GM21528 (cell line): ENCODE results near the gene C1QTNF9B.
"Not testable (repeated sequence)": the region's sequence is repeated elsewhere in the genome, so short reads cannot be mapped to it uniquely, and the experiment has no call there.

Experiments used
- ATAC-seq: cut with Tn5 transposase; IDR thresholded peaks from one replicate; pipeline ENCODE4 v1.9.1; 2021; ENCODE audit warnings: mild to moderate bottlenecking, moderate library complexity; ENCODE audit not compliant: unreplicated experiment, low FRiP score

C1QTNF9B gene

GRCh38 chr13:23898101-23898500 lies 799 bp upstream of the C1QTNF9B start:
- ATAC-seq: no peak

- ATAC-seq: not testable (repeated sequence)
Observed at GRCh38 chr13:23894746-23895145, 2.6 kb downstream of the C1QTNF9B start.

DNA sequence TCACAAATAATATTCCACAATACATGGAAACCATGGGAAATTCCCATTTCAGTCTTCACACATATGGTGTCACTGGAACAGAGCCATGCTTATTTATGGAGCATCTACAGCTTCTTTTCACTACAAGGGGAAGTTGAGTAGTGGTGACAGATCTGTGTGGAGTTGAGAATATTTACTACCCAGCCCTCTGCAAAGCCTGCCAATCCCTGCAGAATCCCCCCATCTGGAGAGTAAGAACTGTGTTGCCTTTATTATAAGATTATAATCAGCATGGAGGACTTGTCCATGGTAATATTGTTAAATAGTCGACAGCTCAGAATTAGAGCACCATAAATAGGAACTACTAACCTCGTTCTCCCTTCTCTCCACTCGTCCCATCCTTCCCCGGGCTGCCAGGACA lies 3.5 kb downstream of the C1QTNF9B start:
- ATAC-seq: not testable (repeated sequence)

DNA sequence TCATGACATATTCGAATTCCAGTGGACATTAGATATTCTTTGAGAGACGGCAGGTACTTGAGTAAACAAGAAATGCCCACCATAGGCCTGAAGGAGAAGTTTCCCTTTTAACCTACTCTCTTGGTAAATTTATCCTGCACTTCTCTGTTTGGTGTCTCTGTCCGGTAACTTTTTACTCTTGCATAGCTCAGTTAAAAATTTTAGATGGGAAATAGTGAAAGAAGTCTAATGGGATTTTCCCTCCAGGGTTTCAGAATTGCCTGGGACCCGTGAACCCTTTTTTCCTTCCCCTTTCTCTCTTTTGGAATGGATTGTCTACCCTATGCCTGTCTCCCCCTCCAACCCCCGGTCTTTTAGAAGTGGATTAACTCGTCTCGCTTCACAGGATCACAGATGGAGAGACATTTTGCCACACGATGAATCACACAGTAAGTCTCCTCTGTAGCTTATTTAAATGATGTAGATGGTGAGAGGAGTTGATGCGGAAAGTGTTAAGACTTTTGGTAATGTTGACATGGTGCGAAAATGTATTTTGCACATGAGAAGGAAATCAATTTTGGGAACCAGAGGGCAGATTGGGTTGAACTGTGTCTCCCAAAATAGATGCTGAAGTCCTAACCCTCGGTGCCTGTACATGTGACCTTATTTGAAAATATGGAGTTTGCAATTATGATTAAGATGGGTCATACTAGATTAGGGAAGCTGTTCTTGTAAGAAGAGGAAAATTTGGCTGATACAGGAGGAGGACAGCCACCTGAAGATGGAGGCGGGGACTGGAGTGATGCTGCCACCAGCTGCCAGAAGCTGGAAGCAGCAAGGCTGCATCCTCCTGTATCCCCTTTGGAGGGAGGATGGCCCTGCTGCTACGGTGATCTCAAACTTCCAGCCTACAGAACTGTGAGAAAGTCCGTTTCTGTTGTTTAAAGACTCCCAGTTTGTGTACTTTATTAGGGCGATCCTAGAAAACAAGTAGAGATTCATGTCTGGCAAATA lies 7.4 kb downstream of the C1QTNF9B start:
- ATAC-seq: peak; percentile 14

GRCh38 chr13:23888658-23889614 lies 8.4 kb downstream of the C1QTNF9B start, which contains the start of gene MIPEP:
Gene MIPEP, minus strand, starts transcription at chr13:23889400. Its CDS starts 80 bp downstream, at chr13:23889320.
- ATAC-seq: peak; percentile 89

- not testable (repeated sequence) for ATAC-seq
Observed at GRCh38 chr13:23884361-23884760, 12.9 kb downstream of the C1QTNF9B start.

DNA sequence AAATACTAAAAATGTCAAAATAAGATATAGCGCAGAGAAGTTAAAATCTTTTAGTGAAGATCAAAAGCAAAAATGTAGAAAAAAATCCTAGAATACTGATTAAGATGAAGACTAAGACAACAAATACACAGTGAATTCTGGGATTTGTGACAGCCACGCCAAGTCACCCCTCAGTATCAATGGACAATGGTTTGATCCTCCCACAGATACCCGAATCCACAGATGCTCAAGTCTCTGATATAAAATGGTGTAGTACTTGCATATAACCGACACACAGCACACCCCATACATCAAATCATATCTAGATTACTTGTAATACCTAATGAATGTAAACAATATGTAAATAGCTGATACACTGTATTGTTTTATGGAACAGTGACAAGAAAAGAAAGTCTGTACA lies 14.0 kb downstream of the C1QTNF9B start:
- no peak for ATAC-seq

DNA sequence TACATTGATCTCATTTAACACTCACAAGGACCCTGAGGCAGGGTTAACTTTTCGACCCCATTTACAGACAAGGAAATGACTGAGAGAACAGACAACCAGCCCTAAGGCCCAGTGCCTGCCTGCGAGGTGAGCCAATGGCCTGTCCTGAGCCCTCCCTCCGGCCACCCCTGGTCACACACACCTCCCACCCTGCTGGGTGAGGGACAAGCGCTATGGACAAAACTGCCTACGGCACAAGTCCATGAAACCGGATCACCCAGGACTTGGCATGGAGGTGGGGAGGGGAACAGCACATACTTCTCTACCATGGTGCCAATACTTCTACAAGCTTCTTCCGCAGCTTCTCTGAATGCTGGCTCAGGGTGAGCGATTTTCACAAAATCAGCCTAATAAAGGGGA lies 15.9 kb downstream of the C1QTNF9B start:
- not testable (repeated sequence) for ATAC-seq

DNA sequence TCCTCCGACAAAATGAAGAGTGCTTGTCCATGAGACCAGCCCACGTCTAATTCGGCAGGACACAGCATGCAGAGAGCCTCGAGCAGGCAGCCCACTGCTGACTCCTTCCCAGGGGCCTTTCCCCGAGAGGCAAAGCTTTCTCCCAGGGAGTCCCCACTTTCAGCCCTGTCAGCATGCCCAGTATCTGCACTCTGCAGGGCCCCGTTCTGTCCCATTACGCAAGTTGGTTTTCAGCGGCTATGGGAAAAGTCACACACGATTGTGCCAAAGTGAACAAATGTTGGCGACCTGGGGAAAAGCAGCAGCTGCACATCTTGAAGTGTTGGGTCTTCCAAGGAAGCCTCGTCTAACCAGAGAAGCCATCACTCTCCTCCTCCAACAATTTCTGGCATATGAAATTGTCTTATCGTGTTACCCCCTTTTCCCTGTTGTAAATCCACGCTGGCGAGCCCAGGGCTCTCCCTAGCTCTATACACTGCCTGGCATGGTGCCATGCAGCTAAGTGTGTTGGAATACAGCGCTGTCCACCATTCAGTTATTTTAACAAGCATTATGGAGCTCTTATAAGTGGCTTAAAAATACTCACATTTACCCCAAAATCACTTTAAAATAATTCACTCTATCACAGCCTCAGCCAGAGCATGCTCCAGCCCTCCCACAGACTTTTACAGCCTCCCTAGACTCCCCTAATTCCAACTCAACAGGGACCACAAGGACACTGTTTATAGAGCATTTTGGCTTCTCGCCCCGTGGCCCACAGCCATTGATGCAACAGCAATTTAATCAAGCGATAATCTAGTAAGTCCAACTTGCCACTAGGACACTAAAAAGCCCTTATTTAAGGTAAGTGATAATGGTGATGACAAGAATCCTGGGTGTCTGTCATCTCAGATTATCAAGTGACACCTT lies 16.6 kb downstream of the C1QTNF9B start:
- ATAC-seq: not testable (repeated sequence)

DNA sequence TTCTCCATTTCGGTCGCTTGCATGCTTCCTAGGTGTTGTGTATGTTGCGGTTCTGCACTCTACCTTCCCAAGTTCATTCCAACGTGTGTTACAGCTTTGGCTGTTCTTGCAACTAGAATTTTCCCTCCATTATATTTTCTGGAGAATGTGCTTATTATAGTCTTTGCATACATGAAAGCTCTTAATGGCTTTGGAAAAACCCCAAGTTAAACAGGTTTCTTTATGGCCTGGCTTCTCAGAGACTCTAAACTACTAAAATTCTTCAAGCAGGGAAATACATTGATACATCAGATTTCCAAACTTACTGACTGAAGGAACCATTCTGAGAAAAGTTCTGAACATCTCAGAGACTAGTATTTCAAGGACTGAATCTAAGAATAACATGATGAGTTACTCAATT lies 20.0 kb downstream of the C1QTNF9B start:
- no peak for ATAC-seq

DNA sequence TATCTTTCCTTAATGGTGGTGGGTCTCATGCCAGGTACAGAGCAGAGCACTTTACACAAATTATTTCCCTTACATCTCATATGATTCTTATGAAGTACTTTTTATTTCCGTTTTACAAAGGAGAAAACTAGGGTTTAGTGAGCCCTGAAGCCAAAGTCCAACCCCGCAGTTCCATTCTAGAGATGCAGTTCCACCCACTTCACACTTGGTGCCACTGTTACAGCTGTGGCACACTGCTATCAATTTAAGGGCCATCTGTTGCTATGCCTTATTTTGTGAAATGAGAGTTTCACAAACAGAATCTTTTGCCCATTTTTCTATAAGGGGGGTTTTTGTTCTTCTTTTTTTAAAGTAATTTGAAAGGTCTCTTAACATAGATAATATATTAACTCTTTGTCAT lies 21.0 kb downstream of the C1QTNF9B start:
- ATAC-seq: no peak

- no peak for ATAC-seq
Observed at GRCh38 chr13:23871616-23872220, 25.6 kb downstream of the C1QTNF9B start.

GRCh38 chr13:23870356-23871140 lies 26.8 kb downstream of the C1QTNF9B start:
- ATAC-seq: peak; percentile 55

DNA sequence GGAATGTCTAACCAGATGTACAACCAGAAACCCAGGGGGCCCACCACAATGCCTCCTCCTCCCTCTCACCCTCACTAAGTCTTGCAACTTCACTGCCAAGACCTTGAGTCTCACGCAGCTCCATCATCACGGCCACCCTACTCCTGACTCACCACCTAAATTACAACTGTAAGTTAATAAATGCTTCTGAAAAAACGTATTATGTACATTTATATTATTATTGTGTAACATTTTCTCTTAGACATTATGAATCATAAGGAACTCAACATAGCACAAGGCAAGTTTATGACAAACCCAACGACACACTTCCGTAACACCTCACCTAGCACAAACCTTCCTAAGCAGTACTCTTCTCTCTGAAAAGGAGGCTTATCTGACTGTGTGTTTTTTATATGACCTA lies 28.8 kb downstream of the C1QTNF9B start:
- ATAC-seq: no peak

DNA sequence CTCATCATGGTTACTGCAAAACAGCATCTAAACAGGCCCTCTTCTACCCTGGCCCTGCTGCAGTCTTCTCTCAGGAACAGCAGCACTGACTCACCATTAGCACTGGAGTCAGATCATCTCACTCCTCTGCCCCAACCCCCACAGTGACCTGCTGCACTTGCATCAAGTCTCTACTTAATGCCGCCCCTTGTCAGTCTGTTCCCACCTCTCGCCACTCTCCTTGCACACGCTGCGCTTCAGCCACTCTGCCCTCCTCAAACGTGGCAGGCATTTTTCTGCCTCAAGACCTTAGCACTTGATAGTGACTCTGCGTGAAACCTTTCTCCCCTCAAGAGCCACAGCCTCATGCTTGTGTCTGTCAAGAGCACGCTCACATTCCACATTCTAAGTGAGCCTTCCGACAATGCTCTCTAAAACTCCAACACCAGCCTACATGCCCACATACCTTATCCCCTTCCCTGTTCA lies 30.2 kb downstream of the C1QTNF9B start:
- no peak for ATAC-seq

GRCh38 chr13:23866420-23867026 lies 30.8 kb downstream of the C1QTNF9B start:
- ATAC-seq: no peak

GRCh38 chr13:23865906-23866305 lies 31.4 kb downstream of the C1QTNF9B start:
- ATAC-seq: no peak

GRCh38 chr13:23865026-23865425 lies 32.3 kb downstream of the C1QTNF9B start:
- no peak for ATAC-seq
